Right lobe of liver (tissue), 6 donors: Measurements from ENCODE around the gene PLA2G2C. TPM values are rescaled to one million over a fixed set of nuclear protein-coding genes. Genes with fewer than 3 reads are reported as not detected.

ENCODE experiments used
- ATAC-seq, 4 donors: fragments of 200-7000 bp; cut with Tn5 transposase; one replicate each; pipeline ENCODE4 v1.9.1; 2020; ENCODE audit warnings: mild to moderate bottlenecking in 4 of 4, moderate library complexity in 4 of 4
- DNase-seq, 3 donors: peaks; one replicate each; pipeline ENCODE4 v3.0.0-alpha.2; 2020
- H3K27ac ChIP-seq, 3 donors: fragments of 200-600 bp; one replicate each; pipeline ENCODE4 v1.8.0; 2022
- H3K27me3 ChIP-seq, 2 donors: fragments of 200-600 bp; one replicate each; pipeline ENCODE4 v1.8.0; 2022
- H3K36me3 ChIP-seq, 4 donors: fragments of 200-600 bp; sonication (generic) in 1 of 4; one replicate each; pipeline versions ENCODE4 v1.5.1 to v1.8.0; 2017 to 2022; ENCODE audit warnings: control low read depth in 1 of 4
- H3K4me1 ChIP-seq, 4 donors: fragments of 200-600 bp; sonication (generic) in 1 of 4; one replicate each; pipeline versions ENCODE4 v1.5.1 to v1.8.0; 2017 to 2022; ENCODE audit warnings: control low read depth in 1 of 4
- H3K4me3 ChIP-seq, 3 donors: fragments of 200-600 bp; one replicate each; pipeline ENCODE4 v1.8.0; 2022
- H3K9me3 ChIP-seq, 4 donors: fragments of 200-600 bp; sonication (generic) in 1 of 4; one replicate each; pipeline versions ENCODE4 v1.5.1 to v1.8.0; 2017 to 2022; ENCODE audit warnings: control low read depth in 1 of 4
- POLR2A ChIP-seq: fragments of 450-650 bp; IDR thresholded peaks from one replicate; pipeline ENCODE4 v1.6.1; 2017; ENCODE audit warnings: antibody characterized with exemption, mild to moderate bottlenecking
- WGBS: methylation state at CpG from one replicate; pipeline ENCODE4 v1.1.6; 2018; ENCODE audit warnings: low coverage, low lambda C conversion rate; ENCODE audit not compliant: insufficient coverage; ENCODE audit errors: missing lambda C conversion rate; 5-methylcytosine and 5-hydroxymethylcytosine counted together
- intact Hi-C, 2 donors: fragments of 100-400 bp; cut with DNase I; formaldehyde crosslinking; loops; one replicate each; pipeline versions ENCODE4 v1.11.2 to v1.14.1; 2022
- total RNA-seq, 6 experiments: library from RNA; depleted of rRNA in 2 of 6; stranded (reverse); fragments of >200 nt in 2 of 6; fragmentation: NEBNext Ultra II Directional in 3 of 6; extraction: Animal tissue kit (Norgen Biotek cat#: 25700) in 3 of 6; gene quantifications; one replicate each; pipeline versions ENCODE4 v1.1.0 to v1.2.4, GENCODE V29; 2016 to 2023
- TF ChIP-seq, protein P1 (sequence below), 4 donors: fragments of 200-600 bp in 3 of 4; fragments of 450-650 bp in 1 of 4; IDR thresholded peaks; one replicate each; pipeline versions ENCODE4 v1.5.1 to v1.8.0; 2016 to 2022; ENCODE audit warnings: antibody characterized with exemption in 4 of 4, mild to moderate bottlenecking in 2 of 4
- donor health status: DM: no; HTN: yes; CAD: no.
- donor health status: DM: no; HTN: no; CAD: no.
- donor health status: DM: no; HTN: no; CAD: no.
- donor health status: DM: no; HTN: yes; CAD: no.
- donor health status: DM: no; HTN: yes; CAD: no.

The PLA2G2C gene
- total RNA-seq, 6 experiments from 2014 or later = not detected

DNA sequence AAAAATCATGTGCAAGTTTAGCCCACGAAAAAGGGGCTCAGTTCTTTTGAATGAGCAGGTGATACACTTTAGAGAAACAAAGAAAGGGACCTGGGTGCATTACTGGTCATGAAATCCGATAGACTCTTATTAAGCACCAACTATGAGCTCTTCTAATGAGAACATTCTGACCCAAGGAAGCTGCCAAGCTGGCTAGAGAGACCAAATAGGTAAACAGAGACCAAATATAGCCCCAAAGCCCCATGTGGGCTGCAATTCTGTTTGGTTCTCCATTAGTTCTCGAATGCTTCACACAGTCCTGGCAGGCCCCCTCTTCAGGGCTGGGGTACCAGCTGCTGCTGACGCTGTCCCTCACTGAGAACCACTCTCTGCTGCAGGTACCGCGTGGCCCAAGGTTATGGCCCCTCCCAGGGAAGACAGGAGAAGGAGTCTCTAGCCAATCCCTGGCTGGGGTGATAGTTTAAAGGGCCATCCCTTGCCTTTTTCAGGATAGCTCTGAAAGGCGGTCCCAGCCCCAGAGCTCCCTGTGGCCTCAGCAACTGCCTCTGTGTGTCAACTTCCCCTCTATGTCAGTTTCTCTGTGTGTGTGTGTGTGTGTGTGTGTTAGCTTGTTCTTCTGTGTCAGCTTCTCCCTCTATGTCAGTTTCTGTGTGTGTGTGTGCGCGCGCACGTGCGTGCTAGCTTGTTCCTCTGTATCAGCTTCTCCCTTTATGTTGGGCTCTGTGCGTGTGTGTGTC, 7.5 kb downstream of the PLA2G2C start:
- H3K36me3 ChIP-seq = no peaks in the 10 kb centered on the region
- no peak overlapping the region for H3K4me3 ChIP-seq
- H3K4me1 ChIP-seq = peaks cover 0 to 11% (median 3%) of the 10 kb centered on the region in 4 donors
- H3K27me3 ChIP-seq = no peaks in the 10 kb centered on the region
- intact Hi-C loops = no loop called here
- DNase-seq (no peak), ATAC-seq (no peak)
- no peak overlapping the region for H3K27ac ChIP-seq
- no peak for TF ChIP-seq POLR2A
- H3K9me3 ChIP-seq = no peaks in the 10 kb centered on the region
- WGBS = 77% methylated on average over 4 of the region's 13 CpGs

DNA sequence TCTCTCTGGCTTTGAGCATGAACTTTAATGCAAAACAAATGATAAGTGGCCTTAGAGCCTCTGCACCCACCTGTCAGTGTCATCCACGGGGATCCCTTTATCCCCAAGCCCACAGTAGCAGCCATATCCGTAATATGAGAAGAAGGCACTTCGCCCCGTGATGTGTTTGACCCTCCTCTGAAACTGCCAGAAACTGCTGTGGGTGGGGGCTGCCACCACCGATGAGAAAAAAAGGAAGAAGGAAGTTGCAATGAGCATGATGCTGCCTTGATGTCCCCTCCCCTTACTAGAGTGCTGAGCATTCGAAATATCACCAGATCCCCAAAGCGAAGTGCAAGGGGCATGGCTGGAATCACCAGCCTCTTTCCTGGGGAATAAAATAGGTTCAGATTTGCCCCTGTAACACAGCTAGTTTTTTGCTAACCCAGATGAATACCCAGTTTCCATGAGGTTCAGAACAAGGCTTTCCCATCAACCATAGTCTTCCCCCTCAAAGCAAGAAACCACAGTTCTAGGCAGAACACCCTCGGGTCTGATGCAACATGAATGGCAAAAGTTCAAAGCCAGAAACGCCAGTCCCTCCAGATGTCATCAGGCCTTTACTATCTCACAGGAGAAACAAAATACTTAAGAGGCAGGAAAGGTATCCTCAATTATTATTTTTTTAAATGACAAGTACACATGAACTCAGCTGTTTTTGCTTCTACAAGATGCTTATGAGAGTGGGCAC, 11.2 kb downstream of the PLA2G2C start:
- no peaks in the 10 kb centered on the region for H3K36me3 ChIP-seq
- H3K27ac ChIP-seq = no peak overlapping the region
- H3K27me3 ChIP-seq = no peaks in the 10 kb centered on the region
- TF ChIP-seq POLR2A = no peak
- TF ChIP-seq, protein P1, sequence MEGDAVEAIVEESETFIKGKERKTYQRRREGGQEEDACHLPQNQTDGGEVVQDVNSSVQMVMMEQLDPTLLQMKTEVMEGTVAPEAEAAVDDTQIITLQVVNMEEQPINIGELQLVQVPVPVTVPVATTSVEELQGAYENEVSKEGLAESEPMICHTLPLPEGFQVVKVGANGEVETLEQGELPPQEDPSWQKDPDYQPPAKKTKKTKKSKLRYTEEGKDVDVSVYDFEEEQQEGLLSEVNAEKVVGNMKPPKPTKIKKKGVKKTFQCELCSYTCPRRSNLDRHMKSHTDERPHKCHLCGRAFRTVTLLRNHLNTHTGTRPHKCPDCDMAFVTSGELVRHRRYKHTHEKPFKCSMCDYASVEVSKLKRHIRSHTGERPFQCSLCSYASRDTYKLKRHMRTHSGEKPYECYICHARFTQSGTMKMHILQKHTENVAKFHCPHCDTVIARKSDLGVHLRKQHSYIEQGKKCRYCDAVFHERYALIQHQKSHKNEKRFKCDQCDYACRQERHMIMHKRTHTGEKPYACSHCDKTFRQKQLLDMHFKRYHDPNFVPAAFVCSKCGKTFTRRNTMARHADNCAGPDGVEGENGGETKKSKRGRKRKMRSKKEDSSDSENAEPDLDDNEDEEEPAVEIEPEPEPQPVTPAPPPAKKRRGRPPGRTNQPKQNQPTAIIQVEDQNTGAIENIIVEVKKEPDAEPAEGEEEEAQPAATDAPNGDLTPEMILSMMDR (IDR thresholded peaks at IDR 0.05) = no peak
- no peaks in the 10 kb centered on the region for H3K9me3 ChIP-seq
- H3K4me1 ChIP-seq = peaks cover 0 to 5% (median 0%) of the 10 kb centered on the region in 4 donors
- ATAC-seq = peak in 3 of 4 donors; percentile 33 to 55 (median 44)
- no peak for DNase-seq
- no peak overlapping the region for H3K4me3 ChIP-seq
- WGBS = 45% methylated on average over 8 of the region's 9 CpGs
- intact Hi-C loops = no loop called here

DNA sequence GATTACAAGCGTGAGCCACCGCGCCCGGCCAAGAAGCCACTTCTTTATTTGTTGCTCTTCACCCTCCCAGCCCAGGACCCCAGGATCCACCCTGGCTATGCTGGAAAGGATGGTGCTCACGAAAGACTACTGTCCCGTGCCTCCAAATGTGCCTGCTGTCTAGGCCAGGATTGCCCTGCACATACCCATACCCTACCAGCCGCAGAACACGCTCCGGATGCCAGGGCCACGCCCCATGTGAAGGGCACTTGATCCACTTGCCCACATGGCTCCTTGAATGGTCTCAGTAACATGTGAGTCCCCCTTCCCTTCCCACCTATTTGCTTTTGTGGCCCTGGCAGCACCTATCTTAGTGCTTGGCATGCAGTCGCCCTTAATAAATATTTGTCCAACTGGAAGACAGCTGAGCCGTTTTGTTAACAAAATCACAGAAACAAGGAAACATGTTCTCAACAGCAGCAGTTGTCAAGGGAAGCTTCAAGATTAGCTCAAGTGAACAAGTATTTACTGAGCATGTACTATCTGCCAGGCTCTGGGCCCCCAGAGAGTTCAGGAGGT, 14.2 kb downstream of the PLA2G2C start:
- DNase-seq (no peak), ATAC-seq (peak; percentile 33 to 65 (median 47))
- Histone ChIP-seq H3K36me3 (no peaks in the 10 kb centered on the region), H3K27ac (no peak overlapping the region), H3K4me3 (no peak overlapping the region), H3K9me3 (no peaks in the 10 kb centered on the region), H3K27me3 (no peaks in the 10 kb centered on the region), H3K4me1 (peaks cover 0 to 5% (median 0%) of the 10 kb centered on the region in 4 donors)
- 48% methylated on average over 5 of the region's 12 CpGs for WGBS
- intact Hi-C loops = no loop called here
- TF ChIP-seq, protein P1 (IDR thresholded peaks at IDR 0.05) = no peak
- no peak for TF ChIP-seq POLR2A

DNA sequence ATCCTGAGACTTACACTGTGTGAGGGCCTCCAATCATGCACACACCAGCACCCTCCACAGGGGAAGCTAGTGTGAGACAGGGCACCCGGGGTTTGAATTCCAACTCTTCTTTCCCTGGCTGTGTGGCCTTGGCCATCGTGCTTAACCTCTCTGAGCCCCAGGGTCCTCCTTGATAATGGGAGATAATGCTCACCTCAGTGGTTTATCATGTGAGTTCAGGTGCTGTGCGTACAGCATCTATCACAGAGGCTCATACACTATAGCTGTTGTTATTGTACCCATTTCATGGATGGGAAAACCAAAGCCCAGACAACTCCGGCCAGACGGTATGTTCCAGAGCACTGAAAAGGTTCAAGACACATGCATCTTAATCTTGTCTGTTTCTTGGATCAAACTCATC, 16.4 kb downstream of the PLA2G2C start:
- 93% methylated on average over 3 of the region's 5 CpGs for WGBS
- Histone ChIP-seq H3K4me3 (no peak overlapping the region), H3K4me1 (peaks cover 0 to 5% (median 0%) of the 10 kb centered on the region in 4 donors), H3K27me3 (no peaks in the 10 kb centered on the region), H3K27ac (no peak overlapping the region), H3K9me3 (no peaks in the 10 kb centered on the region), H3K36me3 (no peaks in the 10 kb centered on the region)
- ATAC-seq (no peak), DNase-seq (no peak)
- intact Hi-C loops = loop anchor here in 1 of 2 donors (10.0 kb wide), 1 partner anchor 195 kb away; the partner anchor contains the start of gene PLA2G2A
- TF ChIP-seq, protein P1 (IDR thresholded peaks at IDR 0.05) = no peak
- no peak for TF ChIP-seq POLR2A
